Measurements from ENCODE around the gene MOK.

Gene MOK

GRCh38 chr14:102196039-102196901, 108.7 kb downstream of the MOK start:
- no peak overlapping the region for H3K9ac ChIP-seq (ENCODE audit: low read depth, low read length)
- no peak overlapping the region for H3K4me3 ChIP-seq (ENCODE audit: low read length)
- no peaks in the 10 kb centered on the region for H3K27me3 ChIP-seq (ENCODE audit: control insufficient read depth, insufficient read depth, low read length)
- H3K4me1 ChIP-seq (ENCODE audit: control insufficient read depth, insufficient read depth, low read length): peaks cover 5% of the 10 kb centered on the region
- no peaks in the 10 kb centered on the region for H3K9me3 ChIP-seq (replicated peaks; ENCODE audit: low read length)
- no peak overlapping the region for H3K4me2 ChIP-seq (ENCODE audit: low read length)
- peaks cover 17% of the 10 kb centered on the region for H3K36me3 ChIP-seq (ENCODE audit: insufficient read depth, low read length)

GRCh38 chr14:102195446-102195845, 109.5 kb downstream of the MOK start:
- Histone ChIP-seq H3K9ac (ENCODE audit: low read depth, low read length) (no peak overlapping the region), H3K4me1 (ENCODE audit: control insufficient read depth, insufficient read depth, low read length) (no peaks in the 10 kb centered on the region)

GRCh38 chr14:102194856-102195255, 110.1 kb downstream of the MOK start:
- Histone ChIP-seq H3K4me1 (ENCODE audit: control insufficient read depth, insufficient read depth, low read length) (no peaks in the 10 kb centered on the region), H3K4me2 (ENCODE audit: low read length) (no peak overlapping the region), H3K36me3 (ENCODE audit: insufficient read depth, low read length) (peaks cover 17% of the 10 kb centered on the region), H3K9me3 (replicated peaks; ENCODE audit: low read length) (no peaks in the 10 kb centered on the region), H3K27me3 (ENCODE audit: control insufficient read depth, insufficient read depth, low read length) (no peaks in the 10 kb centered on the region), H3K9ac (ENCODE audit: low read depth, low read length) (no peak overlapping the region), H3K4me3 (ENCODE audit: low read length) (no peak overlapping the region)

More at GRCh38 chr14:102195446-102195845, 109.5 kb downstream of the MOK start:
- H3K9me3 ChIP-seq (replicated peaks; ENCODE audit: low read length): no peaks in the 10 kb centered on the region
- H3K4me3 ChIP-seq (ENCODE audit: low read length): no peak overlapping the region
- peaks cover 17% of the 10 kb centered on the region for H3K36me3 ChIP-seq (ENCODE audit: insufficient read depth, low read length)
- no peak overlapping the region for H3K4me2 ChIP-seq (ENCODE audit: low read length)
- H3K27me3 ChIP-seq (ENCODE audit: control insufficient read depth, insufficient read depth, low read length): no peaks in the 10 kb centered on the region

GRCh38 chr14:102192840-102193502, 112.0 kb downstream of the MOK start:
- peaks cover 3% of the 10 kb centered on the region for H3K36me3 ChIP-seq (ENCODE audit: insufficient read depth, low read length)
- no peaks in the 10 kb centered on the region for H3K27me3 ChIP-seq (ENCODE audit: control insufficient read depth, insufficient read depth, low read length)
- H3K4me2 ChIP-seq (ENCODE audit: low read length): no peak overlapping the region
- no peak overlapping the region for H3K4me3 ChIP-seq (ENCODE audit: low read length)
- peaks cover 4% of the 10 kb centered on the region for H3K4me1 ChIP-seq (ENCODE audit: control insufficient read depth, insufficient read depth, low read length)
- no peaks in the 10 kb centered on the region for H3K9me3 ChIP-seq (replicated peaks; ENCODE audit: low read length)
- no peak overlapping the region for H3K9ac ChIP-seq (ENCODE audit: low read depth, low read length)

GRCh38 chr14:102189874-102190273, 115.1 kb downstream of the MOK start:
- no peaks in the 10 kb centered on the region for H3K9me3 ChIP-seq (replicated peaks; ENCODE audit: low read length)
- H3K4me1 ChIP-seq (ENCODE audit: control insufficient read depth, insufficient read depth, low read length): peaks cover 23% of the 10 kb centered on the region
- H3K9ac ChIP-seq (ENCODE audit: low read depth, low read length): no peak overlapping the region
- no peaks in the 10 kb centered on the region for H3K36me3 ChIP-seq (ENCODE audit: insufficient read depth, low read length)
- no peaks in the 10 kb centered on the region for H3K27me3 ChIP-seq (ENCODE audit: control insufficient read depth, insufficient read depth, low read length)
- H3K4me3 ChIP-seq (ENCODE audit: low read length): no peak overlapping the region
- no peak overlapping the region for H3K4me2 ChIP-seq (ENCODE audit: low read length)

- Histone ChIP-seq H3K9me3 (replicated peaks; ENCODE audit: low read length) (no peaks in the 10 kb centered on the region), H3K4me1 (ENCODE audit: control insufficient read depth, insufficient read depth, low read length) (peaks cover 28% of the 10 kb centered on the region), H3K9ac (ENCODE audit: low read depth, low read length) (no peak overlapping the region), H3K36me3 (ENCODE audit: insufficient read depth, low read length) (no peaks in the 10 kb centered on the region), H3K4me3 (ENCODE audit: low read length) (no peak overlapping the region), H3K27me3 (ENCODE audit: control insufficient read depth, insufficient read depth, low read length) (no peaks in the 10 kb centered on the region), H3K4me2 (ENCODE audit: low read length) (no peak overlapping the region)
Measured at GRCh38 chr14:102188187-102188586, 116.8 kb downstream of the MOK start.

- Histone ChIP-seq H3K9ac (ENCODE audit: low read depth, low read length) (peak overlapping the region; percentile 35), H3K27me3 (ENCODE audit: control insufficient read depth, insufficient read depth, low read length) (no peaks in the 10 kb centered on the region), H3K4me1 (ENCODE audit: control insufficient read depth, insufficient read depth, low read length) (peaks cover 34% of the 10 kb centered on the region), H3K36me3 (ENCODE audit: insufficient read depth, low read length) (no peaks in the 10 kb centered on the region), H3K4me2 (ENCODE audit: low read length) (peak overlapping the region; percentile 81), H3K9me3 (replicated peaks; ENCODE audit: low read length) (no peaks in the 10 kb centered on the region), H3K4me3 (ENCODE audit: low read length) (peak overlapping the region; percentile 48)
Measured at GRCh38 chr14:102187568-102188001, 117.4 kb downstream of the MOK start.

- Histone ChIP-seq H3K9ac (ENCODE audit: low read depth, low read length) (peak overlapping the region; percentile 35), H3K4me3 (ENCODE audit: low read length) (peak overlapping the region; percentile 48), H3K36me3 (ENCODE audit: insufficient read depth, low read length) (no peaks in the 10 kb centered on the region), H3K27me3 (ENCODE audit: control insufficient read depth, insufficient read depth, low read length) (no peaks in the 10 kb centered on the region), H3K4me2 (ENCODE audit: low read length) (peak overlapping the region; percentile 81), H3K4me1 (ENCODE audit: control insufficient read depth, insufficient read depth, low read length) (peaks cover 38% of the 10 kb centered on the region), H3K9me3 (replicated peaks; ENCODE audit: low read length) (no peaks in the 10 kb centered on the region)
Measured at GRCh38 chr14:102187044-102187443, 117.9 kb downstream of the MOK start.

- Histone ChIP-seq H3K4me2 (ENCODE audit: low read length) (no peak overlapping the region), H3K4me1 (ENCODE audit: control insufficient read depth, insufficient read depth, low read length) (peaks cover 43% of the 10 kb centered on the region), H3K4me3 (ENCODE audit: low read length) (no peak overlapping the region), H3K36me3 (ENCODE audit: insufficient read depth, low read length) (no peaks in the 10 kb centered on the region), H3K27me3 (ENCODE audit: control insufficient read depth, insufficient read depth, low read length) (no peaks in the 10 kb centered on the region), H3K9me3 (replicated peaks; ENCODE audit: low read length) (no peaks in the 10 kb centered on the region), H3K9ac (ENCODE audit: low read depth, low read length) (no peak overlapping the region)
Measured at GRCh38 chr14:102185360-102185759, 119.6 kb downstream of the MOK start.

- no peaks in the 10 kb centered on the region for H3K27me3 ChIP-seq (ENCODE audit: control insufficient read depth, insufficient read depth, low read length)
- H3K4me1 ChIP-seq (ENCODE audit: control insufficient read depth, insufficient read depth, low read length): peaks cover 43% of the 10 kb centered on the region
- no peaks in the 10 kb centered on the region for H3K36me3 ChIP-seq (ENCODE audit: insufficient read depth, low read length)
- no peaks in the 10 kb centered on the region for H3K9me3 ChIP-seq (replicated peaks; ENCODE audit: low read length)
- no peak overlapping the region for H3K4me2 ChIP-seq (ENCODE audit: low read length)
- no peak overlapping the region for H3K9ac ChIP-seq (ENCODE audit: low read depth, low read length)
- H3K4me3 ChIP-seq (ENCODE audit: low read length): no peak overlapping the region
Measured at GRCh38 chr14:102184316-102185035, 120.5 kb downstream of the MOK start.

GRCh38 chr14:102183886-102184285, 121.1 kb downstream of the MOK start:
- Histone ChIP-seq H3K4me2 (ENCODE audit: low read length) (no peak overlapping the region), H3K4me3 (ENCODE audit: low read length) (no peak overlapping the region), H3K27me3 (ENCODE audit: control insufficient read depth, insufficient read depth, low read length) (no peaks in the 10 kb centered on the region), H3K4me1 (ENCODE audit: control insufficient read depth, insufficient read depth, low read length) (peaks cover 43% of the 10 kb centered on the region), H3K9me3 (replicated peaks; ENCODE audit: low read length) (no peaks in the 10 kb centered on the region), H3K9ac (ENCODE audit: low read depth, low read length) (no peak overlapping the region), H3K36me3 (ENCODE audit: insufficient read depth, low read length) (no peaks in the 10 kb centered on the region)

Measured in skeletal muscle satellite cell (primary cell).